GM23338 (cell line): Measurements from ENCODE around the gene ADD1. TPM values are rescaled to one million over a fixed set of nuclear protein-coding genes. Genes with fewer than 3 reads are reported as not detected.

ENCODE experiments used
- ATAC-seq: fragments of 200-7000 bp; cut with Tn5 transposase; 3 replicates; pipeline ENCODE4 v1.9.1; 2020
- DNase-seq: peaks from one replicate; pipeline ENCODE4 v3.0.0-alpha.2; 2015; ENCODE audit warnings: low spot score
- H2AFZ ChIP-seq: fragments of 200-600 bp; sonication (generic); 2 replicates; pipeline ENCODE4 v1.8.0; 2016; ENCODE audit warnings: antibody characterized with exemption, mild to moderate bottlenecking, moderate library complexity
- H3F3A ChIP-seq: fragments of 200-600 bp; sonication (generic); replicated peaks from 2 replicates; pipeline ENCODE4 v1.8.0; 2017; ENCODE audit warnings: antibody characterized with exemption, mixed run types, low read depth
- H3K27ac ChIP-seq: fragments of 200-600 bp; sonication (generic); 2 replicates; pipeline ENCODE4 v1.6.1; 2016; ENCODE audit warnings: low read depth
- H3K27me3 ChIP-seq: fragments of 200-600 bp; sonication (generic); 2 replicates; pipeline ENCODE4 v1.8.0; 2016; ENCODE audit warnings: mild to moderate bottlenecking, mixed run types, moderate library complexity; ENCODE audit not compliant: insufficient read depth
- H3K36me3 ChIP-seq: fragments of 200-600 bp; sonication (generic); 2 replicates; pipeline ENCODE4 v1.8.0; 2016; ENCODE audit warnings: mild to moderate bottlenecking; ENCODE audit not compliant: insufficient read depth
- H3K4me1 ChIP-seq: fragments of 200-600 bp; sonication (generic); 2 replicates; pipeline ENCODE4 v1.8.0; 2016; ENCODE audit warnings: mild to moderate bottlenecking, moderate library complexity; ENCODE audit not compliant: insufficient read depth
- H3K4me2 ChIP-seq: fragments of 200-600 bp; sonication (generic); 2 replicates; pipeline ENCODE4 v1.7.1; 2017; ENCODE audit warnings: mixed run types
- H3K4me3 ChIP-seq: fragments of 200-600 bp; sonication (generic); 2 replicates; pipeline ENCODE4 v1.6.1; 2016; ENCODE audit warnings: mixed run types
- H3K79me2 ChIP-seq: fragments of 200-600 bp; sonication (generic); replicated peaks from 2 replicates; pipeline ENCODE4 v1.8.0; 2017; ENCODE audit warnings: mild to moderate bottlenecking; ENCODE audit not compliant: insufficient read depth
- H3K9me2 ChIP-seq: fragments of 200-600 bp; sonication (generic); 2 replicates; pipeline ENCODE4 v1.8.0; 2017; ENCODE audit not compliant: insufficient read depth
- H4K20me1 ChIP-seq: fragments of 200-600 bp; sonication (generic); replicated peaks from 2 replicates; pipeline ENCODE4 v1.8.0; 2017; ENCODE audit warnings: mild to moderate bottlenecking; ENCODE audit not compliant: insufficient read depth
- H3K27ac Mint-ChIP-seq: 2 replicates; pipeline ENCODE4 v1.8.0; 2020; ENCODE audit warnings: inconsistent platforms, mild to moderate bottlenecking, moderate library complexity, mixed read lengths
- H3K27me3 Mint-ChIP-seq: 3 replicates; pipeline ENCODE4 v1.8.0; 2022; ENCODE audit warnings: low read depth, mild to moderate bottlenecking, moderate library complexity, mixed read lengths, inconsistent platforms; ENCODE audit not compliant: insufficient read depth, poor library complexity
- H3K36me3 Mint-ChIP-seq: 3 replicates; pipeline ENCODE4 v1.8.0; 2021; ENCODE audit warnings: low read depth, mild to moderate bottlenecking, inconsistent platforms, moderate library complexity, mixed read lengths
- H3K4me1 Mint-ChIP-seq: 3 replicates; pipeline ENCODE4 v1.8.0; 2020; ENCODE audit warnings: mild to moderate bottlenecking, inconsistent platforms, mixed read lengths
- H3K4me3 Mint-ChIP-seq: 3 replicates; pipeline ENCODE4 v1.8.0; 2021; ENCODE audit warnings: moderate library complexity, mild to moderate bottlenecking, inconsistent platforms, mixed read lengths
- H3K9me3 Mint-ChIP-seq: 3 replicates; pipeline ENCODE4 v1.8.0; 2020; ENCODE audit warnings: moderate library complexity, mild to moderate bottlenecking, inconsistent platforms, mixed read lengths
- EZH2 ChIP-seq: fragments of 200-600 bp; sonication (generic); IDR thresholded peaks from one replicate; pipeline ENCODE4 v1.8.0; 2017; ENCODE audit warnings: antibody characterized with exemption, mild to moderate bottlenecking, low read depth; ENCODE audit not compliant: unreplicated experiment
- NANOG ChIP-seq: IDR thresholded peaks from 2 replicates; pipeline ENCODE4 v1.6.1; 2016; ENCODE audit warnings: antibody characterized with exemption, borderline replicate concordance
- POLR2AphosphoS5 ChIP-seq: IDR thresholded peaks from 2 replicates; pipeline ENCODE4 v1.6.1; 2016; ENCODE audit warnings: antibody characterized with exemption, low read depth
- STAT1 ChIP-seq: IDR thresholded peaks from one replicate; pipeline ENCODE4 v1.6.1; 2016; ENCODE audit warnings: antibody characterized with exemption; ENCODE audit not compliant: unreplicated experiment
- ZNF114 ChIP-seq: fragments of 250-450 bp; sonication (Bioruptor Pico); IDR thresholded peaks from 2 replicates; pipeline ENCODE4 v1.5.0; 2020; ENCODE audit warnings: mild to moderate bottlenecking, moderate library complexity
- polyA plus RNA-seq: library from polyadenylated mRNA; unstranded; fragments of >200 nt; fragmentation: Nextera tagmentation; extraction: Ambion mirVana; gene quantifications from 2 replicates; pipeline ENCODE4 v1.2.1, GENCODE V29; 2016
- total RNA-seq: library from RNA; depleted of rRNA; stranded (reverse); fragments of >200 nt; shearing (Covaris generic); gene quantifications from 2 replicates; pipeline ENCODE4 v1.2.3, GENCODE V29; 2014
- TF ChIP-seq, protein P1 (sequence below), 2 experiments: fragments of 200-600 bp in 1 of 2; sonication (generic) in 1 of 2; conservative IDR thresholded peaks; 2 replicates each; pipeline versions ENCODE4 v1.5.1 to v1.6.1; 2016 to 2017; ENCODE audit warnings: antibody characterized with exemption in 2 of 2, low read depth in 2 of 2, mild to moderate bottlenecking in 2 of 2, moderate library complexity in 1 of 2
- TF ChIP-seq, protein P2 (sequence below): fragments of 250-450 bp; sonication (Bioruptor Pico); IDR thresholded peaks from 2 replicates; pipeline ENCODE4 v1.5.0; 2020; ENCODE audit warnings: mild to moderate bottlenecking, moderate library complexity

ADD1 gene
- total and polyA plus RNA-seq, 2 experiments from 2014 or later: 126 to 144 TPM

DNA sequence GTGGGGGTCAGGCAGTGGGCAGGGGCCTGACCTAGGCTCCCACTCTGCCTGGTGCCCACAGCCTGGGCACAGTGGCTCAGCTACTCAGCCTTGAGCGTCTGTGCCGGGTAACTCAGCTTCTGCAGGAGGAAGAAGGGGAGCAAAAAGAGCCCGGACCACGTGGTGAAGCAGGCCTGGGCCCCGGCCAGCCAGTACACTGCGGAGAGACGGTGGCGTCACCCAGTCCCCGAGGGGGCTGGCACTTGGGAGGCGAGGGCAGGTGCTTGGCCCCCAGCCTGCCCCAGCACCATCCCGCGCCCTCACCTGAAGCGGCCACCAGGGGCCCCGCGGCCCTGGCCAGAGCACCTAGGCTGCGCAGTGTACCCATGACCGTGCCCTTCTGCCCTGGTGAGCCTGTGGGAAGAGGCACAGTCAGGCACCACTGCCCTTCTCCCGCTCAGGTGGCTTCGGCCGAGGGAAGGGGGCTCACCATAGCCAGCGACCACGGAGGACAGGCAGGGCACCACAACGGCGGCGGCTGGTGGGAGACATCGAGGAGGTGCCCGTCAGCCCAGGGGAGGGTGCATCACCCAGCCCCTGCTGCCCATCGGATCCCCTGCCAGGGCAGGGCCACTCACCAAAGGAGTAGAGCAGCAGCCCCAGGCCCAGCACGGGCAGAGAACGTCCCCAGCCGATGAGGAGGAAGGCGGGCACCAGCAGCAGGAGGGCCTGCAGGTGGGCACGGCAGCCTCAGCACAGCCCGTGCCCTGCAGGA lies 87.3 kb downstream of the ADD1 start:
- TF ChIP-seq, protein P1, sequence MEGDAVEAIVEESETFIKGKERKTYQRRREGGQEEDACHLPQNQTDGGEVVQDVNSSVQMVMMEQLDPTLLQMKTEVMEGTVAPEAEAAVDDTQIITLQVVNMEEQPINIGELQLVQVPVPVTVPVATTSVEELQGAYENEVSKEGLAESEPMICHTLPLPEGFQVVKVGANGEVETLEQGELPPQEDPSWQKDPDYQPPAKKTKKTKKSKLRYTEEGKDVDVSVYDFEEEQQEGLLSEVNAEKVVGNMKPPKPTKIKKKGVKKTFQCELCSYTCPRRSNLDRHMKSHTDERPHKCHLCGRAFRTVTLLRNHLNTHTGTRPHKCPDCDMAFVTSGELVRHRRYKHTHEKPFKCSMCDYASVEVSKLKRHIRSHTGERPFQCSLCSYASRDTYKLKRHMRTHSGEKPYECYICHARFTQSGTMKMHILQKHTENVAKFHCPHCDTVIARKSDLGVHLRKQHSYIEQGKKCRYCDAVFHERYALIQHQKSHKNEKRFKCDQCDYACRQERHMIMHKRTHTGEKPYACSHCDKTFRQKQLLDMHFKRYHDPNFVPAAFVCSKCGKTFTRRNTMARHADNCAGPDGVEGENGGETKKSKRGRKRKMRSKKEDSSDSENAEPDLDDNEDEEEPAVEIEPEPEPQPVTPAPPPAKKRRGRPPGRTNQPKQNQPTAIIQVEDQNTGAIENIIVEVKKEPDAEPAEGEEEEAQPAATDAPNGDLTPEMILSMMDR (conservative IDR thresholded peaks at IDR 0.05; ENCODE audit: low read depth in 2 of 2): peak in 1 of 2 experiments; percentile 26; a peak in 3 of 4 replicates
- no peak for TF ChIP-seq NANOG
- TF ChIP-seq POLR2AphosphoS5: no peak; the same call in 1 of the 2 replicates
- TF ChIP-seq ZNF114 (CRISPR knock-in tag): no peak
- no peak for TF ChIP-seq EZH2
- TF ChIP-seq STAT1: no peak
- TF ChIP-seq, protein P2, sequence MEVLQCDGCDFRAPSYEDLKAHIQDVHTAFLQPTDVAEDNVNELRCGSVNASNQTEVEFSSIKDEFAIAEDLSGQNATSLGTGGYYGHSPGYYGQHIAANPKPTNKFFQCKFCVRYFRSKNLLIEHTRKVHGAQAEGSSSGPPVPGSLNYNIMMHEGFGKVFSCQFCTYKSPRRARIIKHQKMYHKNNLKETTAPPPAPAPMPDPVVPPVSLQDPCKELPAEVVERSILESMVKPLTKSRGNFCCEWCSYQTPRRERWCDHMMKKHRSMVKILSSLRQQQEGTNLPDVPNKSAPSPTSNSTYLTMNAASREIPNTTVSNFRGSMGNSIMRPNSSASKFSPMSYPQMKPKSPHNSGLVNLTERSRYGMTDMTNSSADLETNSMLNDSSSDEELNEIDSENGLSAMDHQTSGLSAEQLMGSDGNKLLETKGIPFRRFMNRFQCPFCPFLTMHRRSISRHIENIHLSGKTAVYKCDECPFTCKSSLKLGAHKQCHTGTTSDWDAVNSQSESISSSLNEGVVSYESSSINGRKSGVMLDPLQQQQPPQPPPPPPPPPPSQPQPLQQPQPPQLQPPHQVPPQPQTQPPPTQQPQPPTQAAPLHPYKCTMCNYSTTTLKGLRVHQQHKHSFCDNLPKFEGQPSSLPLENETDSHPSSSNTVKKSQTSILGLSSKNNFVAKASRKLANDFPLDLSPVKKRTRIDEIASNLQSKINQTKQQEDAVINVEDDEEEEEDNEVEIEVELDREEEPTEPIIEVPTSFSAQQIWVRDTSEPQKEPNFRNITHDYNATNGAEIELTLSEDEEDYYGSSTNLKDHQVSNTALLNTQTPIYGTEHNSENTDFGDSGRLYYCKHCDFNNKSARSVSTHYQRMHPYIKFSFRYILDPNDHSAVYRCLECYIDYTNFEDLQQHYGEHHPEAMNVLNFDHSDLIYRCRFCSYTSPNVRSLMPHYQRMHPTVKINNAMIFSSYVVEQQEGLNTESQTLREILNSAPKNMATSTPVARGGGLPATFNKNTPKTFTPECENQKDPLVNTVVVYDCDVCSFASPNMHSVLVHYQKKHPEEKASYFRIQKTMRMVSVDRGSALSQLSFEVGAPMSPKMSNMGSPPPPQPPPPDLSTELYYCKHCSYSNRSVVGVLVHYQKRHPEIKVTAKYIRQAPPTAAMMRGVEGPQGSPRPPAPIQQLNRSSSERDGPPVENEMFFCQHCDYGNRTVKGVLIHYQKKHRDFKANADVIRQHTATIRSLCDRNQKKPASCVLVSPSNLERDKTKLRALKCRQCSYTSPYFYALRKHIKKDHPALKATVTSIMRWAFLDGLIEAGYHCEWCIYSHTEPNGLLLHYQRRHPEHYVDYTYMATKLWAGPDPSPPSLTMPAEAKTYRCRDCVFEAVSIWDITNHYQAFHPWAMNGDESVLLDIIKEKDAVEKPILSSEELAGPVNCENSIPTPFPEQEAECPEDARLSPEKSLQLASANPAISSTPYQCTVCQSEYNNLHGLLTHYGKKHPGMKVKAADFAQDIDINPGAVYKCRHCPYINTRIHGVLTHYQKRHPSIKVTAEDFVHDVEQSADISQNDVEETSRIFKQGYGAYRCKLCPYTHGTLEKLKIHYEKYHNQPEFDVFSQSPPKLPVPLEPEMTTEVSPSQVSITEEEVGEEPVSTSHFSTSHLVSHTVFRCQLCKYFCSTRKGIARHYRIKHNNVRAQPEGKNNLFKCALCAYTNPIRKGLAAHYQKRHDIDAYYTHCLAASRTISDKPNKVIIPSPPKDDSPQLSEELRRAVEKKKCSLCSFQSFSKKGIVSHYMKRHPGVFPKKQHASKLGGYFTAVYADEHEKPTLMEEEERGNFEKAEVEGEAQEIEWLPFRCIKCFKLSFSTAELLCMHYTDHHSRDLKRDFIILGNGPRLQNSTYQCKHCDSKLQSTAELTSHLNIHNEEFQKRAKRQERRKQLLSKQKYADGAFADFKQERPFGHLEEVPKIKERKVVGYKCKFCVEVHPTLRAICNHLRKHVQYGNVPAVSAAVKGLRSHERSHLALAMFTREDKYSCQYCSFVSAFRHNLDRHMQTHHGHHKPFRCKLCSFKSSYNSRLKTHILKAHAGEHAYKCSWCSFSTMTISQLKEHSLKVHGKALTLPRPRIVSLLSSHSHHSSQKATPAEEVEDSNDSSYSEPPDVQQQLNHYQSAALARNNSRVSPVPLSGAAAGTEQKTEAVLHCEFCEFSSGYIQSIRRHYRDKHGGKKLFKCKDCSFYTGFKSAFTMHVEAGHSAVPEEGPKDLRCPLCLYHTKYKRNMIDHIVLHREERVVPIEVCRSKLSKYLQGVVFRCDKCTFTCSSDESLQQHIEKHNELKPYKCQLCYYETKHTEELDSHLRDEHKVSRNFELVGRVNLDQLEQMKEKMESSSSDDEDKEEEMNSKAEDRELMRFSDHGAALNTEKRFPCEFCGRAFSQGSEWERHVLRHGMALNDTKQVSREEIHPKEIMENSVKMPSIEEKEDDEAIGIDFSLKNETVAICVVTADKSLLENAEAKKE (CRISPR knock-in tag): no peak
- Histone ChIP-seq H3K79me2 (peaks cover 6% of the 10 kb centered on the region), H4K20me1 (peaks cover 8% of the 10 kb centered on the region; the same call in 1 of the 2 replicates), H3K4me1 (peaks cover 4% of the 10 kb centered on the region; the same call in 1 of the 2 replicates), H3K27ac (0 out of 2 replicates have a peak overlapping the region, but pooled peaks have one; percentile 45), H2AFZ (no peak overlapping the region), H3K4me2 (no peak overlapping the region), H3K9me2 (no peaks in the 10 kb centered on the region), H3K4me3 (no peak overlapping the region), H3K27me3 (no peaks in the 10 kb centered on the region), H3F3A (peaks cover 10% of the 10 kb centered on the region; the same call in 1 of the 2 replicates), H3K36me3 (no peaks in the 10 kb centered on the region)
- Mint-ChIP-seq H3K9me3 (no peaks in the 10 kb centered on the region), H3K4me1 (peaks cover 10% of the 10 kb centered on the region), H3K36me3 (peaks cover 55% of the 10 kb centered on the region), H3K27ac (no peak overlapping the region), H3K27me3 (peaks cover 22% of the 10 kb centered on the region), H3K4me3 (no peak overlapping the region)
- ATAC-seq (peak; percentile 27), DNase-seq (no peak)
